ENCODE data around the gene EGR2.

Gene EGR2

DNA sequence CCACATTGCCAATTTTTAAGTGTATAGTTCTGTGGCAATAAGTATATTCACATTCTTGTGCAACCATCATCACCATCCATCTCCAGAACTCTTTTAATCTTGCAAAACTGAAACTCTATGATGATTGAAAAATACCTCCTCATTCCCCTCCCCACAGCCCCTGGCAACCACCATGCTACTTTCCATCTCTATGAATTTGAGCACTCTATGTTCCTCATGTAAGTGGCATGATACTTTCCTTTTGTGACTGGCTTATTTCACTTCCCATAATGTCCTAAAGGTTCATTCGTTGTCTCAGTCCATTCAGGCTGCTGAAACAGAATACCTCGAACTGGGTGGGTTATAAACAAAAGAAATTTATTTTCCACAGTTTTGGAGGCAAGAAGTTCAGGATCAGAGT lies 23.4 kb upstream of the EGR2 start:
- Mint-ChIP-seq H3K4me3 (no peak overlapping the region), H3K27me3 (ENCODE audit: low read depth) (peaks cover 35% of the 10 kb centered on the region), H3K27ac (no peak overlapping the region), H3K9me3 (no peaks in the 10 kb centered on the region), H3K36me3 (ENCODE audit: low read depth) (no peaks in the 10 kb centered on the region), H3K4me1 (ENCODE audit: low read depth) (peaks cover 3% of the 10 kb centered on the region)

DNA sequence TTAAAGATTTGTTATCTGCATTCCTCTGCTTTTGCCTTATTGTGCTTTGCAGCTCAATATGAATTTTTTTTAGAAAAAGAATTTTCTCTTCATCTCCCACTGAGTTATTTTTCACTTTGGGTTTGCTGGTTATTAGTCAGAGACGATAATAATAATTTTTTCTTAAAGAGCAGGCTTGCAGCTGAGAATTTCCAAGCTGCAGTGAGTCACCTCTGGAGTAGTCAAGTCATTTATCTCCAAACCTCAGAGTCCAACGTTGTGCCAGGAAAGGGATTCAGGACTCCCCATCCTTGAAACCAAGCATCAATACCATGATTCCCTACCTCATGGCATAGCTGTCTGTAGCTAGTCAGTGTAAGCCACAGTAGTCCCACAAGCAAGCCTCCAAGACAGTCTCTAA lies 15.2 kb upstream of the EGR2 start:
- H3K36me3 Mint-ChIP-seq (ENCODE audit: low read depth): no peaks in the 10 kb centered on the region
- H3K4me3 Mint-ChIP-seq: no peak overlapping the region
- no peak overlapping the region for H3K27ac Mint-ChIP-seq
- H3K9me3 Mint-ChIP-seq: no peaks in the 10 kb centered on the region
- H3K27me3 Mint-ChIP-seq (ENCODE audit: low read depth): peaks cover 23% of the 10 kb centered on the region
- no peaks in the 10 kb centered on the region for H3K4me1 Mint-ChIP-seq (ENCODE audit: low read depth)

DNA sequence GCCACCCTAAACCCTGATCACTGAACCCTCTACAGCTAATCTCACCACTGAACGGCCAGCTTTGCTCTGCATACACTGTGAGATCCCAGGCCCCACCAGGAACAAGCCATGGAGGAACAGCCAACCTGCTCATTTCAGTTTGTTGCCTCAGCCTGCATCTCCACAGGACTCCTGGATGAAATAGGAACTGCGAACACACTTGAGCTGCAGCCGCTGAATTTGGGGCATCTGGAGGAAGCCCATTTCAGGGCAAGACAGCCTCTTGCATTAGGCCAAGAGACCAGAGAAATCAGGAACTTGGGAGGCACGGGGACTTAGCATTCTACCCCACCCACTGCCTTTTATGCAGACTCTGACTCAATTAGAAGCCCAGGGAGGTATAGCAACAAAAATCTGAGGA lies 14.5 kb upstream of the EGR2 start:
- Mint-ChIP-seq H3K4me3 (no peak overlapping the region), H3K9me3 (no peaks in the 10 kb centered on the region), H3K27me3 (ENCODE audit: low read depth) (peaks cover 26% of the 10 kb centered on the region), H3K27ac (no peak overlapping the region), H3K4me1 (ENCODE audit: low read depth) (no peaks in the 10 kb centered on the region), H3K36me3 (ENCODE audit: low read depth) (no peaks in the 10 kb centered on the region)

DNA sequence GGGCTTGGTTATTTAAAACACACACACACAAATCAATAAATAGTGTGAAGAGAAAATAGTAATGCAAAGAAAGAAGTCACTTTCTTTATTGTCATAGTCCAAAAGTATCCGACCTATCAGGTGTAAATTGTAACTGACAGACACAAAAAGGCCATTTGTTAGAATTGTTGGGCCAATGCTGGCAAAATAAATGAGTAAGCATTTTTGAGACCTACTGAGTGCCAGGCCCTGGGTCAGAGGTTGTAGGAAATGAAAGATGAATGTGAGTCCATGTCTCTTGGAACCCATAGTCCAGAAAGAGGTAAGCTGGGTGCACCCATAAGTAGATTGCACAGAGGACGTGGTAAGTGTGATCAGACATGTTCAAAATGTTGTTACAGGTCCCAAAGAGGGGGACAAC lies 13.5 kb upstream of the EGR2 start:
- no peaks in the 10 kb centered on the region for H3K4me1 Mint-ChIP-seq (ENCODE audit: low read depth)
- H3K27me3 Mint-ChIP-seq (ENCODE audit: low read depth): peaks cover 31% of the 10 kb centered on the region
- H3K9me3 Mint-ChIP-seq: no peaks in the 10 kb centered on the region
- no peak overlapping the region for H3K27ac Mint-ChIP-seq
- H3K36me3 Mint-ChIP-seq (ENCODE audit: low read depth): no peaks in the 10 kb centered on the region
- H3K4me3 Mint-ChIP-seq: no peak overlapping the region

DNA sequence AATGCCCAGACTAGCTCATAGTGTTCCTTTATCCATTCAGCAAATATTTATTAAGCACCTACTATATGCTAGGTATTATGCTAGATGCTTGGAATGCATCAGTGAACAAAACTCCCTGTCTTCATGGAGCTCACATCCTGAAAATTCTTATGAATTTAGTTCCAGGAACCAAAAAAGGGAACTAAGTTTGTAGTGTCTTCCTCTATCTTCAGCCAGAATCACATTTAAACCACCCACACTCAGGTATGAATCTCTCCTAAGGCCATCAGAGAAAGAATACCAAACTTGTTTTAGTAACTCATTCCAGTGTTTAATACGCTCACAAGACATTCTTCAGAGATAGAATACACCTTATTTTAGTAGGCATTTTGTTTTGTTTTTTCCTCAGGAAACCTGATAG lies 10.1 kb upstream of the EGR2 start:
- H3K9me3 Mint-ChIP-seq: no peaks in the 10 kb centered on the region
- H3K27ac Mint-ChIP-seq: no peak overlapping the region
- H3K27me3 Mint-ChIP-seq (ENCODE audit: low read depth): peaks cover 26% of the 10 kb centered on the region
- no peaks in the 10 kb centered on the region for H3K36me3 Mint-ChIP-seq (ENCODE audit: low read depth)
- no peaks in the 10 kb centered on the region for H3K4me1 Mint-ChIP-seq (ENCODE audit: low read depth)
- H3K4me3 Mint-ChIP-seq: no peak overlapping the region

DNA sequence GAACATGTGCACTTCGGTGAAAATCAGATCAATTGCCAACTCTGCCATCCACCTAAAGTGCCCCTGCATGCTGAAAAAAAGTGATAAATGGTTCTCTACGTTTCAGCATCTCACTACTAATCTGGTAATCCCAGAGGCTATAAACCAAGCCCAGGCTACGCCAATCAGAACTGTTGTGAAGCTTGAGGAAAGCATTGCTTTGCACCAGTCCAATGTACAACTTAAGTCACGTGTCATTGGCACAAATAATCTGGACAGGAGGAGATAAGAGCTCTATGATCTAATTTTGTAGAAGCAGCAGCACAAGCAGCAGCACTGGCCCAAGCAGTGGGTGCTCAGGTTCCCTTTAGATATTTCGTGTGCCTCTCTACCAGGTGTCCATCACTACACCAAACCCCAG lies 4.4 kb upstream of the EGR2 start:
- Mint-ChIP-seq H3K4me3 (no peak overlapping the region), H3K9me3 (no peaks in the 10 kb centered on the region), H3K27me3 (ENCODE audit: low read depth) (peaks cover 54% of the 10 kb centered on the region), H3K27ac (no peak overlapping the region), H3K4me1 (ENCODE audit: low read depth) (peaks cover 17% of the 10 kb centered on the region), H3K36me3 (ENCODE audit: low read depth) (no peaks in the 10 kb centered on the region)

DNA sequence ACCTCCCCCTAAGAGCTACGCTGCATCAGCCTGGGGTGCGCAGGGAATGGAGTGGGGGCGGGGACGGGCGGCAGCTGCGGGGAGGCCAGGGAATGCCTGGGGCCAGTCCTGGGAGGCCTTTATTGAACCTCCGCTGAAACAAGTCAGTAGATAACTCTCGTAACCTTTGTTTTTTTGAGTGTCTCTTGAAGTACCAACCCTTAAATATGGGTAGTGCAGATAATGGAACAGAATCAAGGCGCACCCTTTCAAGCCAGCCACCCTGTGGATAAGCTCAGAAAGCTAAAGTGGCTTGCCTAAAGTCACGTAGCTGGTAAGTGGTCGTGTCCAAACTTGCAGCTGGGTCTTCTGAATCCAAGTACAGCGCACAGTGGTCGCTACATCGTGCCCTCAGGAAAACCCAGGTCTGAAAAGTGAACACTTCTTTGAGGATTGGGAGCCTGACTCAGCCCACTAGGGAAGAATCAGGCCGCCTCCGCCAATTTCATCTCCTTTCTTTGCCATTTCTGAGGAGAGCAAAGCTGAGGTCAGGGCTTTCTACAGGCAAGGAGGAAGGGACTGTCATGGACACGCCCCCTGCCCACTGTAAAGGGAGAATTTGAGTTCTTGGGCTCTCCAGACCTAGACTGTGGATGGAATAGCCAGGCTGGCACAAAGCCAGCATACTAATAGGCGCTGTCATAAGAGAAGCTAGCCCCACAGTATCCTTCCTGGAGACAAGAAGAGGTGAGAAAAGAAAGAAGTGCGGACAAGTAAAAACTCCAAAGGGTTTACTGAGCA lies 3.2 kb upstream of the EGR2 start:
- peaks cover 55% of the 10 kb centered on the region for H3K27me3 Mint-ChIP-seq (ENCODE audit: low read depth)
- H3K9me3 Mint-ChIP-seq: no peaks in the 10 kb centered on the region
- peak overlapping the region; percentile 36 for H3K4me3 Mint-ChIP-seq
- no peak overlapping the region for H3K27ac Mint-ChIP-seq
- H3K4me1 Mint-ChIP-seq (ENCODE audit: low read depth): peaks cover 22% of the 10 kb centered on the region
- peaks cover under 1% of the 10 kb centered on the region for H3K36me3 Mint-ChIP-seq (ENCODE audit: low read depth)

DNA sequence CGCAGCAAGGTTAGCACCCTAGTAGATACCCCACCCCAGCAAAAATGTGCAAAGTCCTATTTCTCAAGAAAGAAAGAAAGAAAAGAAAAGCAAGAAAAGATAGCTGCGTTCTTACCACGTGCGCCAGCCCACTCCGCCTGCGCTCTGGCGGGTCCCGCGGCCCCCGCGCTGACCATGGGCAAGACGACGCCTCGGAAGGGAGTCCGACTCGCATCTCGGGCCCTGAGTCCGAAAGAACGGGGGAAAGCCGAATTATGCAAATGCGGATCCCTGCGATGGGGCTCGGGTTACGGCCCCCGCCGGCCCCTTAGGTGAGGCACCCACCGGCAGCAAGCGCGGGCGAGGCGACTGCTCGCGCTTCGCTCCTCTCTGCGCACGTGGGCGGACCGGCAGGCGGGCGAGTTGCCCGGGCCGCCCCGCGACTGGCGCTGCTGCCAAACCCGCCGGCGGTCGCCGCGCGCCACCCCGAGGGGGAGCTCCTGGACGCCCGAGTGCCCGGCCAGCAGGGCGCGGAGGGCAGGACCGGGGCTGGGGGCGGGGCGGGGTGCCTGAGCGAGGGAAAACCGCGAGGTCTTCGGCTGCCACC lies 2.4 kb upstream of the EGR2 start:
- Mint-ChIP-seq H3K4me1 (ENCODE audit: low read depth) (peaks cover 29% of the 10 kb centered on the region), H3K27me3 (ENCODE audit: low read depth) (peaks cover 63% of the 10 kb centered on the region), H3K9me3 (no peaks in the 10 kb centered on the region), H3K4me3 (peak overlapping the region; percentile 76), H3K36me3 (ENCODE audit: low read depth) (peaks cover 8% of the 10 kb centered on the region), H3K27ac (peak overlapping the region; percentile 19)

DNA sequence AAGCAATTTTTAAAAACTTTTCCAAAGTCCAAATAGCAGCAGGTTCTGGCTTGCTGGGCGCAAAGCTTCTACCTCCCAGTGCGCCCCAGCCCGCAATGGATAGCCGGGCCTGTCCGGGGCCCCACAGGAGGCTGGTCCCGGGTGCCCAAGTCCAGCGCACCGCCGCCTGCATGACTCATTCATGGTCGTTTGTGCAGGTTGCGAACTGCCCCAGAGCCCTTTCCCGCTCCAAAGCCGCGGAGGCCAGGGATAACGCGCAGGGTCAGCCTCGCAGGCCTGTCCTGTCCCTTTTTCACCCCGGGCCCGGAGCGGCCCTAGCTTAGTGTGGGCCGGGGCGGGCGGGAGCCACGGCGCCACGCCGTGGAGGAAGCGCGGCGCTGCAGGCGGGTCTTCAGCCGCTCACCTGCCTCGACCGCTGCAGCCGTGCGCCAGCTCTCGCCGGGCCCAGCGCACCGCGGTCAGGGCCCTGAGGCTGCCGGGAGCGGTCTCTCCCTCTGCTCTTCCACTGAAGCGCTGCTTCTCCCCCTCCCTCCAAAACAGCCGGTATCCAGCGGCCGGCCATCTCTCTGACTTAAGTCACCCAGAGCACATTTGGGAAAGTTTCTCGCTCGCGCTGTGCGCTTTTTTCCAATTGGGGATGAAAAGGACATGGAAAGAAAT lies 1.7 kb upstream of the EGR2 start:
- Mint-ChIP-seq H3K4me1 (ENCODE audit: low read depth) (peaks cover 34% of the 10 kb centered on the region), H3K4me3 (peak overlapping the region; percentile 95), H3K27me3 (ENCODE audit: low read depth) (peaks cover 67% of the 10 kb centered on the region), H3K27ac (peak overlapping the region; percentile 97), H3K9me3 (no peaks in the 10 kb centered on the region), H3K36me3 (ENCODE audit: low read depth) (peaks cover 15% of the 10 kb centered on the region)

DNA sequence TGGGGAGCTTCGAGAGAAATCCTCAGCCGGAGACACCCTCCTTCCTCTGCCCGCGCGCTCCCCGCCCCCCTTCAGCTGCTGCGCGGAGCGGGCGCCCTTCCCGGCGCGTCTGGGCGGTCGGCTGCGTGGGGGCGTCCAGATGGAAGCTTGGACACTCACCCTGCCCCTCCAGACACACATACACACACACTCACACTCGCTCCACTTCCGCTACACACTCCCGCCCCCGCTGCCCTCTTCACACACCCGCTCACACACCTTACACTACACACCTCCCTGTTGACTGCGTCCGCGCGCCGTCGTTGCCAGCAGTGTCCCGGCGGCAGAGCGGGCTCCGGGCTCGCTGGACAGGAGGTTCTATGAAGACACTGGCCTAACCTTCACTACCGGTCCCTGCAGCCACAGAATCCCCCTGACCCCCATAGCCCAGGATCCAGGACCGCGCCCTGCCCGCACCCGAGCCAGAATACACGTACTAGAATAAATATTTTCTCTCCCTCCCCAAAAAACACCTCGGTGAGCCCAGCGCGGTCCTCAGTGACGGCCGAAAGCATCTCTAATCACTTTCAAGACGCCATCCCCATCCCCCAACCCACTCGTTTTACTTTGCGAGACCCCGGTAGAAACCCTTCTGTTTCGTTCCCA lies 1.1 kb upstream of the EGR2 start:
- H3K4me1 Mint-ChIP-seq (ENCODE audit: low read depth): peaks cover 40% of the 10 kb centered on the region
- H3K27ac Mint-ChIP-seq: peak overlapping the region; percentile 97
- H3K4me3 Mint-ChIP-seq: peak overlapping the region; percentile 95
- no peaks in the 10 kb centered on the region for H3K9me3 Mint-ChIP-seq
- H3K36me3 Mint-ChIP-seq (ENCODE audit: low read depth): peaks cover 21% of the 10 kb centered on the region
- H3K27me3 Mint-ChIP-seq (ENCODE audit: low read depth): peaks cover 70% of the 10 kb centered on the region

DNA sequence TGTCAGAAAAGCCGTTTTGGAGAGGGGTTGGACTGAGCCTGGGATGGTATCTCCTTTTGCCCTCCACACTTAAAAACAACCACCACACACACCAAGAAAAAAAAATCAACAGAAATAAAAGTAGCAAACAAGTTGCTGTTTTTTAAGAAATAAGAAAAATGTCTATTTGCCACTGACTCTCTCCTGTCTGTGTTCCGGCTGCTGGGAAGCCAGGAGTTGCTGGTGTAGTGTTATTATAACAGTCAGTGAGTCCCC lies 163 bp downstream of the EGR2 start:
- H3K4me1 Mint-ChIP-seq (ENCODE audit: low read depth): peaks cover 50% of the 10 kb centered on the region
- H3K4me3 Mint-ChIP-seq: peak overlapping the region; percentile 95
- no peaks in the 10 kb centered on the region for H3K9me3 Mint-ChIP-seq
- H3K27ac Mint-ChIP-seq: peak overlapping the region; percentile 83
- peaks cover 24% of the 10 kb centered on the region for H3K36me3 Mint-ChIP-seq (ENCODE audit: low read depth)
- H3K27me3 Mint-ChIP-seq (ENCODE audit: low read depth): peaks cover 71% of the 10 kb centered on the region

DNA sequence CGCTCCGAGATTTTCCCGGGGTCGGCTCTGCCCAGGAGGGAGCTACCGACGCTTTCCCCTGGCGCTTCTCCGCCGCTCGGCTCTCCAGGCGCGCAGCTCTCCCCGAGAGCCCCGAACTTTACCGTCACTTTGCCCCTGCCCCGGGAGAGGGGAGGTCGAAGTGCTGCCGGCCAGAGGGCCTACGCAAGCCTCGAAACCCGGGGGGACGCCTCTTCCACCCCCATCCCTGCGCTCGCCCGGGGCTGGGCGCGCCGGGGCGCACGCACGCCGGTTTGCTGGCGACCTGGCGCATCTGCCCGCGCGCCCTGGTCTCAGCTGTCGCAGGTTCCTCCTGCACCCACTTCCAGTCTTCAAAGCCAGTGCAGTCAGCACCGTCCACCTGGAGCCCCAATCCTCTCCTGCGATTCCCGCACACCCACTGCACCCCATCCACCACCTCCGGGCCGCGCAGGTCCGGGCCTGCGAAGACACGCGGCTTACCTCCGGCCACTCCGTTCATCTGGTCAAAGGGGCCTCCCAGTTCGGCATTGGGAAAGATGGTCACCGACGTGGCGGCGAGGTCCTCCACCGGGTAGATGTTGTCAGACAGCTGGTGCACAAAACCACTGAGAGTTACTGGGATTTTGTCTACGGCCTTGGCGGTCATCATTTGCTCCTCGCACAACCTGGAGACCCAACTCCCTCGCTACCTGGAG lies 638 bp downstream of the EGR2 start:
- H3K4me1 Mint-ChIP-seq (ENCODE audit: low read depth): peaks cover 53% of the 10 kb centered on the region
- peaks cover 24% of the 10 kb centered on the region for H3K36me3 Mint-ChIP-seq (ENCODE audit: low read depth)
- H3K9me3 Mint-ChIP-seq: no peaks in the 10 kb centered on the region
- peak overlapping the region; percentile 95 for H3K4me3 Mint-ChIP-seq
- peaks cover 66% of the 10 kb centered on the region for H3K27me3 Mint-ChIP-seq (ENCODE audit: low read depth)
- peak overlapping the region; percentile 83 for H3K27ac Mint-ChIP-seq

DNA sequence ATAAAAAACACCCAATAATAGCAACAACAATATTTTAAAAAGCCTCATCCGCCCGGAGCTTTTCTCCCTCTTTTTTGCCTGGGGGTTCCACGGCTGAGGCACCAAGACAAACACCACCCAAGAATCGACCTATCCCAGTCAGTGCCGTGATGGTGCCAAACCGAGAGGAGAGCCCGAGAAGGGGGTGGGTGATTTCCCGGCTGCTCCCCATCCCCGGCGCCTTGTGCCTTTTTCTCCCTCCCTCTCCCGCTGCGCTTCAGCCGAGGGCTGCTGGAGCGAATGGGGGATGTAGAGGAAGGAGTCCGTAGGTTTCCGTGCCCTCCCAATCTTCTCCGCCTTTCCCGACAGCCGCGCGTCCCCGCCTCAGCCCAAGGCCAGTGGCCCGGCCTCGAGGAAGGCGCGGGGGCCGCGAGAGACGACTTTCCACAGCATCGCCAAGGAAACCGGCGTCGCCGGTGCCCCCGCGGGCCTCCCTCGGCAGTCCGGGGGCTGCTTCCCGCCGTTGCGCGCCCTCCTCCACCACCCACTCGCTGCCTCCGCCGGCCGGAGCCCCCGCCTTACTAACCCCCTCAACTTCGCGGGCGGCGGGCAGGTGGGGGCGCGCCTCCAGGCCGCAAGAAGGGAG lies 1.3 kb downstream of the EGR2 start:
- H3K4me1 Mint-ChIP-seq (ENCODE audit: low read depth): peaks cover 59% of the 10 kb centered on the region
- peaks cover 60% of the 10 kb centered on the region for H3K27me3 Mint-ChIP-seq (ENCODE audit: low read depth)
- no peaks in the 10 kb centered on the region for H3K9me3 Mint-ChIP-seq
- peak overlapping the region; percentile 95 for H3K4me3 Mint-ChIP-seq
- peaks cover 28% of the 10 kb centered on the region for H3K36me3 Mint-ChIP-seq (ENCODE audit: low read depth)
- peak overlapping the region; percentile 52 for H3K27ac Mint-ChIP-seq

DNA sequence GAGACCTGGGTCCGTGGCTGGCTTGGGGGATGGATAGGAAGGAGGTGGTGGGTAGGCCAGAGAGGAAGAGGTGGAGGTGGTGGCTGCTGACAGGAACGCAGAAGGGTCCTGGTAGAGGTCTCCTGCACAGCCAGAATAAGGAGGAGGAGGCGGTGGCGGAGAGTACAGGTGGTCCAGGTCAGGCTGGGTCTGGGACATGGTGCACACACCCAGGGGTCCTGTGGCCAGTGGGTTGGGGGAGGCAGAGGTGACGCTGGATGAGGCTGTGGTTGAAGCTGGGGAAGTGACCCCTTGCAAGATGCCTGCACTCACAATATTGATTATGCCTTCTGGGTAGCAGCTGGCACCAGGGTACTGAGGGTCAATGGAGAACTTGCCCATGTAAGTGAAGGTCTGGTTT lies 2.2 kb downstream of the EGR2 start:
- peak overlapping the region; percentile 95 for H3K4me3 Mint-ChIP-seq
- H3K9me3 Mint-ChIP-seq: no peaks in the 10 kb centered on the region
- H3K36me3 Mint-ChIP-seq (ENCODE audit: low read depth): peaks cover 33% of the 10 kb centered on the region
- peaks cover 51% of the 10 kb centered on the region for H3K27me3 Mint-ChIP-seq (ENCODE audit: low read depth)
- no peak overlapping the region for H3K27ac Mint-ChIP-seq
- peaks cover 59% of the 10 kb centered on the region for H3K4me1 Mint-ChIP-seq (ENCODE audit: low read depth)
